WTC11 (cell line): ENCODE data around the gene EMILIN1. TPM values are rescaled to one million over a fixed set of nuclear protein-coding genes. Genes with fewer than 3 reads are reported as not detected.

ENCODE experiments used
- ATAC-seq: fragments of 200-7000 bp; cut with Tn5 transposase; 2 replicates; pipeline ENCODE4 v1.10.0; 2021; ENCODE audit warnings: mild to moderate bottlenecking, moderate library complexity
- CTCF ChIA-PET: fragments of 300-600 bp; sonication (Branson Sonifier 250); formaldehyde crosslinking; loops from one replicate; lab custom pipeline; 2021; ENCODE audit warnings: antibody characterized with exemption; lab: Charles Lee
- POLR2A ChIA-PET: fragments of 350-600 bp; sonication (Branson Sonifier 250); formaldehyde crosslinking; loops from one replicate; lab custom pipeline; 2021; ENCODE audit warnings: antibody characterized with exemption; lab: Charles Lee
- DNase-seq: peaks from one replicate; pipeline ENCODE4 v3.0.0; 2021; ENCODE audit warnings: low spot score
- H3K27ac Mint-ChIP-seq: 2 replicates; pipeline ENCODE4 v1.8.0; 2021; ENCODE audit warnings: mixed read lengths
- H3K27me3 Mint-ChIP-seq: 2 replicates; pipeline ENCODE4 v1.8.0; 2021; ENCODE audit warnings: low read depth, mild to moderate bottlenecking, moderate library complexity, mixed read lengths
- H3K36me3 Mint-ChIP-seq: 2 replicates; pipeline ENCODE4 v1.8.0; 2021; ENCODE audit warnings: mixed read lengths
- H3K4me1 Mint-ChIP-seq: 2 replicates; pipeline ENCODE4 v1.8.0; 2022; ENCODE audit warnings: mixed read lengths
- H3K4me3 Mint-ChIP-seq: 2 replicates; pipeline ENCODE4 v1.8.0; 2021; ENCODE audit warnings: mild to moderate bottlenecking, moderate library complexity, mixed read lengths
- H3K9me3 Mint-ChIP-seq: 2 replicates; pipeline ENCODE4 v1.8.0; 2021; ENCODE audit warnings: mixed read lengths
- CBFB ChIP-seq: sonication (generic); formaldehyde crosslinking; IDR thresholded peaks from 2 replicates; pipeline ENCODE4 v1.8.1; 2022; ENCODE audit warnings: mild to moderate bottlenecking, low read depth, missing genetic modification reagents
- FOXK1 ChIP-seq: sonication (generic); formaldehyde crosslinking; IDR thresholded peaks from 2 replicates; pipeline ENCODE4 v1.8.0; 2022; ENCODE audit warnings: mild to moderate bottlenecking, moderate library complexity, missing genetic modification reagents
- MLX ChIP-seq: sonication (generic); formaldehyde crosslinking; IDR thresholded peaks from 2 replicates; pipeline ENCODE4 v1.8.1; 2023; ENCODE audit warnings: mild to moderate bottlenecking, missing genetic modification reagents, moderate library complexity
- MYBL2 ChIP-seq: sonication (generic); formaldehyde crosslinking; IDR thresholded peaks from 2 replicates; pipeline ENCODE4 v1.8.1; 2023; ENCODE audit warnings: mild to moderate bottlenecking, moderate library complexity, missing genetic modification reagents
- NFYB ChIP-seq: sonication (generic); formaldehyde crosslinking; conservative IDR thresholded peaks from 2 replicates; pipeline ENCODE4 v1.8.0; 2022; ENCODE audit warnings: low read depth, missing genetic modification reagents
- SMAD4 ChIP-seq: sonication (generic); formaldehyde crosslinking; IDR thresholded peaks from 2 replicates; pipeline ENCODE4 v1.8.0; 2022; ENCODE audit warnings: mild to moderate bottlenecking, missing genetic modification reagents
- SP1 ChIP-seq: sonication (generic); formaldehyde crosslinking; conservative IDR thresholded peaks from 2 replicates; pipeline ENCODE4 v1.8.1; 2022; ENCODE audit warnings: missing genetic modification reagents
- TEAD4 ChIP-seq: sonication (generic); formaldehyde crosslinking; IDR thresholded peaks from 2 replicates; pipeline ENCODE4 v1.8.0; 2022; ENCODE audit warnings: mild to moderate bottlenecking, missing genetic modification reagents
- ZNF121 ChIP-seq: sonication (generic); formaldehyde crosslinking; IDR thresholded peaks from 2 replicates; pipeline ENCODE4 v1.8.0; 2023; ENCODE audit warnings: missing genetic modification reagents
- ZNF138 ChIP-seq: sonication (generic); formaldehyde crosslinking; conservative IDR thresholded peaks from 2 replicates; pipeline ENCODE4 v1.8.1; 2022; ENCODE audit warnings: mild to moderate bottlenecking, moderate library complexity, missing genetic modification reagents
- ZNF219 ChIP-seq: sonication (generic); formaldehyde crosslinking; IDR thresholded peaks from 2 replicates; pipeline ENCODE4 v1.8.0; 2023; ENCODE audit warnings: missing genetic modification reagents, mild to moderate bottlenecking, borderline replicate concordance
- ZNF512 ChIP-seq: sonication (generic); formaldehyde crosslinking; IDR thresholded peaks from 2 replicates; pipeline ENCODE4 v1.8.1; 2022; ENCODE audit warnings: missing genetic modification reagents, borderline replicate concordance
- ZNF532 ChIP-seq: fragments of 250-450 bp; sonication (Bioruptor Pico); IDR thresholded peaks from 2 replicates; pipeline ENCODE4 v1.9.0; 2021; ENCODE audit warnings: mild to moderate bottlenecking, borderline replicate concordance
- total RNA-seq: library from RNA; stranded (reverse); gene quantifications from 3 replicates; pipeline ENCODE4 v1.2.3, GENCODE V29; 2021
- TF ChIP-seq, protein P1 (sequence below): sonication (generic); formaldehyde crosslinking; IDR thresholded peaks from 2 replicates; pipeline ENCODE4 v1.8.1; 2022; ENCODE audit warnings: low read depth, mild to moderate bottlenecking, moderate library complexity, missing genetic modification reagents, borderline replicate concordance
- TF ChIP-seq, protein P2 (sequence below): sonication (generic); formaldehyde crosslinking; IDR thresholded peaks from 2 replicates; pipeline ENCODE4 v1.8.0; 2022; ENCODE audit warnings: mild to moderate bottlenecking, missing genetic modification reagents

EMILIN1 gene
- total RNA-seq, 1 experiment from 2014 or later = 3.5 TPM

DNA sequence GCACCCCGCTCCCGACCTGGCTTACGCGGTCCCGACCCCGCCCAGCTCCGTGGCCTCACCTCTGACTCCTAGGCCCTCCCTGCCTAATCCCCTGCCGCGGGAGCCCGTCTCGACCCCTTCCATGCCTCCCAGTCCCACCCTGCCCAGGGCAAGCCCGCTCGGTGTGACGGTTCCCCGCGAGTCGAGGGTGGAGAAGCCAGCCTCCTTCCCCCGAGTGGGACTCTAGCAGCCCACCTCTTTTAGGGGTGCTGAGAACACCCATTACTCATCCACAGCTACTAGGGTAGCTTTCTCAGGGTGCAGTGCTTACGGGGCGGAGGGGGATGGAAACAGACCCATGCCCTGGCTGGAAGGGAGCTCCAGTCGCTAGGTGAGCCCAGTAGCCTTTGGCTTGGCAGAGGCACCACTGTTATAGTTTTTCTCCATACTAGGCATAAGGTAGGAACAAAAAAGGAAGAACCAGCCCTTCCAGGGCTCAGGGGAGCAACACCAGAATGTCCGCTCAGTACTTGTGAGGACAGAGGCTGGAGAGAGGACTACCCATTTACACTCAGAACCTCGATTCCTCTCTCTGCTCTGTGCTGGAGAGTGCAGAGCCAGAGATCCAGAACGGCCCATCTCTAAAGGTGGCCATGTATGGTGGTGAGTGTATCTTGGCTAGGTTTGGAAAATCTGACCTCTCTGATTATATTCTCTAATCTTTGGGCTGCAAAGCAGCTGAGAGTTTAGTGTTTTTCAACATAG is 26.3 kb upstream of the EMILIN1 start:
- Mint-ChIP-seq H3K27ac (peak overlapping the region; percentile 45; the same call in 1 of the 2 replicates), H3K9me3 (peaks cover 3% of the 10 kb centered on the region; the same call in 1 of the 2 replicates), H3K36me3 (peaks cover 23% of the 10 kb centered on the region), H3K4me1 (peaks cover 12% of the 10 kb centered on the region), H3K27me3 (peaks cover 10% of the 10 kb centered on the region), H3K4me3 (peak overlapping the region; percentile 87)
- TF ChIP-seq TEAD4 (CRISPR knock-in tag) (no peak), SP1 (CRISPR knock-in tag) (0 out of 2 replicates have a peak, but pooled peaks have one; percentile 13)
- peak; percentile 71 for DNase-seq
- POLR2A ChIA-PET = interaction anchor here (0.9 to 4.0 kb wide), 8 partner anchors 9 to 35 kb away, joined by 3 to 27 read pairs (median 3); partner anchors contain the start of genes EMILIN1, KHK, OST4 and TMEM214
- CTCF ChIA-PET = interaction anchor here (0.5 to 4.4 kb wide), 14 partner anchors 12 to 139 kb away, joined by 3 to 38 read pairs (median 4); partner anchors contain the start of genes KHK and OST4
- ATAC-seq = peak; percentile 16

- DNase-seq = no peak
- CTCF ChIA-PET = interaction anchor here (1.1 to 4.4 kb wide), 3 partner anchors 28 to 33 kb away, joined by 3 to 38 read pairs (median 5); partner anchors contain the start of gene KHK
- POLR2A ChIA-PET = no interaction called here
- peak overlapping the region; percentile 26; the same call in 1 of the 2 replicates for H3K4me3 Mint-ChIP-seq
- H3K27me3 Mint-ChIP-seq = peaks cover 10% of the 10 kb centered on the region
- TF ChIP-seq ZNF138 (CRISPR knock-in tag) (no peak), ZNF219 (CRISPR knock-in tag) (no peak), SMAD4 (CRISPR knock-in tag) (no peak), MLX (no peak), TEAD4 (CRISPR knock-in tag) (no peak), NFYB (CRISPR knock-in tag) (no peak), CBFB (no peak), SP1 (CRISPR knock-in tag) (no peak), ZNF532 (CRISPR knock-in tag) (no peak), ZNF512 (CRISPR knock-in tag) (no peak), FOXK1 (CRISPR knock-in tag) (no peak), MYBL2 (CRISPR knock-in tag) (no peak), ZNF121 (CRISPR knock-in tag) (no peak)
- TF ChIP-seq, protein P1, sequence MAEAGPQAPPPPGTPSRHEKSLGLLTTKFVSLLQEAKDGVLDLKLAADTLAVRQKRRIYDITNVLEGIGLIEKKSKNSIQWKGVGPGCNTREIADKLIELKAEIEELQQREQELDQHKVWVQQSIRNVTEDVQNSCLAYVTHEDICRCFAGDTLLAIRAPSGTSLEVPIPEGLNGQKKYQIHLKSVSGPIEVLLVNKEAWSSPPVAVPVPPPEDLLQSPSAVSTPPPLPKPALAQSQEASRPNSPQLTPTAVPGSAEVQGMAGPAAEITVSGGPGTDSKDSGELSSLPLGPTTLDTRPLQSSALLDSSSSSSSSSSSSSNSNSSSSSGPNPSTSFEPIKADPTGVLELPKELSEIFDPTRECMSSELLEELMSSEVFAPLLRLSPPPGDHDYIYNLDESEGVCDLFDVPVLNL (CRISPR knock-in tag) = no peak
- TF ChIP-seq, protein P2, sequence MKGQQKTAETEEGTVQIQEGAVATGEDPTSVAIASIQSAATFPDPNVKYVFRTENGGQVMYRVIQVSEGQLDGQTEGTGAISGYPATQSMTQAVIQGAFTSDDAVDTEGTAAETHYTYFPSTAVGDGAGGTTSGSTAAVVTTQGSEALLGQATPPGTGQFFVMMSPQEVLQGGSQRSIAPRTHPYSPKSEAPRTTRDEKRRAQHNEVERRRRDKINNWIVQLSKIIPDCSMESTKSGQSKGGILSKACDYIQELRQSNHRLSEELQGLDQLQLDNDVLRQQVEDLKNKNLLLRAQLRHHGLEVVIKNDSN = no peak
- ATAC-seq = no peak
- peaks cover 12% of the 10 kb centered on the region for H3K4me1 Mint-ChIP-seq
- peaks cover 26% of the 10 kb centered on the region for H3K36me3 Mint-ChIP-seq
- peaks cover 1% of the 10 kb centered on the region; the same call in 1 of the 2 replicates for H3K9me3 Mint-ChIP-seq
- no peak overlapping the region for H3K27ac Mint-ChIP-seq
Measured at GRCh38 chr2:27053321-27053720, 25.1 kb upstream of the EMILIN1 start.
